Transverse colon (tissue), 4 donors: ENCODE results near the gene SLC25A23. TPM values are rescaled to one million over a fixed set of nuclear protein-coding genes. Genes with fewer than 3 reads are reported as not detected.

Source experiments
- DNase-seq: peaks from one replicate; pipeline ENCODE4 v3.0.0-alpha.2; 2019
- H3K27ac ChIP-seq, 4 donors: fragments of 200-600 bp; sonication (generic); 2 replicates each; pipeline ENCODE4 v1.5.1; 2016 to 2018; ENCODE audit warnings: inconsistent platforms in 4 of 4
- H3K27me3 ChIP-seq: fragments of 200-600 bp; sonication (generic); 2 replicates; pipeline ENCODE4 v1.5.1; 2017; ENCODE audit warnings: inconsistent platforms
- H3K36me3 ChIP-seq, 4 donors: fragments of 200-600 bp; sonication (generic); 2 replicates each; pipeline ENCODE4 v1.5.1; 2017 to 2019; ENCODE audit warnings: inconsistent platforms in 4 of 4
- H3K4me1 ChIP-seq, 4 donors: fragments of 200-600 bp; sonication (generic); 2 replicates each; pipeline ENCODE4 v1.5.1; 2017 to 2020; ENCODE audit warnings: inconsistent platforms in 4 of 4
- H3K4me3 ChIP-seq, 4 donors: fragments of 200-600 bp; sonication (generic); 1 replicate in 1 of 4; 2 replicates in 3 of 4; pipeline versions ENCODE4 v1.5.1 to v1.6.1; 2017 to 2019; ENCODE audit warnings: inconsistent platforms in 4 of 4
- H3K9me3 ChIP-seq, 2 donors: fragments of 200-600 bp; sonication (generic); 2 replicates each; pipeline ENCODE4 v1.5.1; 2017 to 2019; ENCODE audit warnings: inconsistent platforms in 2 of 2
- CTCF ChIP-seq, 5 experiments: fragments of 200-600 bp in 3 of 5; fragments of 450-650 bp in 2 of 5; sonication (generic) in 3 of 5; IDR thresholded peaks; 1 replicate in 2 of 5; 2 replicates in 3 of 5; pipeline ENCODE4 v1.5.1; 2016 to 2017; ENCODE audit warnings: antibody characterized with exemption in 5 of 5, inconsistent platforms in 3 of 5, mild to moderate bottlenecking in 2 of 5, moderate library complexity in 1 of 5
- EP300 ChIP-seq: sonication (generic); formaldehyde crosslinking; IDR thresholded peaks from one replicate; pipeline ENCODE4 v1.6.1; 2017; ENCODE audit warnings: antibody characterized with exemption, low read depth
- POLR2A ChIP-seq: fragments of 450-650 bp; IDR thresholded peaks from one replicate; pipeline ENCODE4 v1.6.1; 2016; ENCODE audit warnings: antibody characterized with exemption, mild to moderate bottlenecking, moderate library complexity
- POLR2AphosphoS5 ChIP-seq, 3 donors: sonication (generic); formaldehyde crosslinking; IDR thresholded peaks; one replicate each; pipeline ENCODE4 v1.6.1; 2016; ENCODE audit warnings: antibody characterized with exemption in 3 of 3
- WGBS, 2 donors: methylation state at CpG; one replicate each; pipeline ENCODE4 v1.1.5; 2018; ENCODE audit warnings: low coverage in 1 of 2; 5-methylcytosine and 5-hydroxymethylcytosine counted together
- in situ Hi-C, 4 donors: fragments of 200-750 bp; cut with MboI; loops; one replicate each; pipeline versions ENCODE4 v1.15.0 to v1.15.1; 2017; ENCODE audit warnings: low sequenced_read_pairs in 3 of 4, low pct_ligation_motif_present in 1 of 4, low pct_unique_long_range_greater_than_20kb in 1 of 4
- intact Hi-C: fragments of 100-400 bp; cut with DNase I; formaldehyde crosslinking; loops from one replicate; pipeline ENCODE4 v1.15.1; 2023; ENCODE audit warnings: low total_unique reads
- total RNA-seq, 4 donors: library from RNA; depleted of rRNA; stranded (reverse); fragments of >200 nt; gene quantifications; one replicate each; pipeline ENCODE4 v1.1.0, GENCODE V29; 2016

SLC25A23 gene
- total RNA-seq, 4 donors from 2014 or later: 77.2 to 216 (median 171) TPM

DNA sequence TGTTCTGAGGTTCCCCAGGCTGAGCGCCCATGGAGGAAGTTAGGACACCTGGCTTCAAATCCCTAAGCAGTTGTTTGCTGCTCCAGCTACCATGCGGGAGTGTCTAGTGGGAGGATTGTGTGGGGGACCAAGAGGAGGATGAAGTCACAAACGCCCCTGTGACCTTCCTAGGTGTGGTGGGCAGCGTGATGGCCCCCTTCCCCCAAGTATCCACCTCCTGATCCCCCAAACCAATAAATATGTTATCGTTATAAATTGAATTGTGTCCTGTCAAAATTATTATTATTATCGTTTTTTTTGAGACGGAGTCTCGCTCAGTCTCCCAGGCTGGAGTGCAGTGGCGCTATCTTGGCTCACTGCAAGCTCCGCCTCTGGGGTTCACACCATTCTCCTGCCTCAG lies 25.9 kb downstream of the SLC25A23 start, which contains the start of gene SLC25A41:
Gene SLC25A41 (minus strand): TSS at position 101 of the 400 bp plus-strand sequence. CDS start 70 bp downstream, at position 31.
- Histone ChIP-seq H3K27me3 (no peaks in the 10 kb centered on the region), H3K36me3 (no peaks in the 10 kb centered on the region), H3K4me1 (no peaks in the 10 kb centered on the region), H3K4me3 (no peak within 1 kb of the TSS), H3K27ac (no peak within 1 kb of the TSS), H3K9me3 (no peaks in the 10 kb centered on the region)
- no peak for TF ChIP-seq POLR2A
- no peak for TF ChIP-seq CTCF (IDR thresholded peaks at IDR 0.05)
- TF ChIP-seq EP300: no peak
- TF ChIP-seq POLR2AphosphoS5 (IDR thresholded peaks at IDR 0.05): no peak
- intact Hi-C loops (no loop called here), in situ Hi-C loops (no loop called here)
- no peak for DNase-seq
- WGBS, 2 donors: 92% methylated on average over 10 of the region's 10 CpGs; no CpG with 5 or more reads in 1 of the 2 donors

DNA sequence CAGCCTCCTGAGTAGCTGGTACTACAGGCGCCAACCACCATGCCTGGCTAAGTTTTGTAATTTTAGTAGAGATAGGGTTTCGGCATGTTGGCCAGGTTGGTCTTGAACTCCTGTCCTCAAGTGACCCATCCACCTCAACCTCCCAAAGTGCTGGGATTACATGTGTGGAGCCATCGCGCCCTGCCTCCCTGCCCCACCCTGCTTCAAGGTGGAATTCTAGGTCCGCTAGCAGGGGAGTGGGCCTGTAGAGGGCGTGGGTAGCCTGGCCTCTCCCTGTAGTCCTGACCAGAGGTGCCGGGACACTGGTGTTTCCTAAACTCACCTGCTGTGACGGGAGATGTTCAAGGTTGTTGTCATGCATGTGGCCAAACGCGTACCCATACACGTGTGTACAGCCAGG lies 26.4 kb downstream of the SLC25A23 start:
- Histone ChIP-seq H3K4me1 (no peaks in the 10 kb centered on the region), H3K4me3 (no peak overlapping the region), H3K9me3 (no peaks in the 10 kb centered on the region), H3K27ac (no peak overlapping the region), H3K36me3 (no peaks in the 10 kb centered on the region), H3K27me3 (no peaks in the 10 kb centered on the region)
- TF ChIP-seq EP300: no peak
- no peak for TF ChIP-seq POLR2AphosphoS5 (IDR thresholded peaks at IDR 0.05)
- TF ChIP-seq POLR2A: no peak
- TF ChIP-seq CTCF (IDR thresholded peaks at IDR 0.05): no peak
- in situ Hi-C loops (no loop called here), intact Hi-C loops (no loop called here)
- WGBS, 2 donors: 85 to 88% methylated on average over 1 to 11 of the region's 11 CpGs
- DNase-seq: no peak

- intact Hi-C loops: no loop called here
- 90 to 100% methylated on average over 1 to 11 of the region's 11 CpGs for WGBS, 2 donors
Measured at GRCh38 chr19:6431891-6432290, 27.7 kb downstream of the SLC25A23 start.

More at GRCh38 chr19:6431891-6432290, 27.7 kb downstream of the SLC25A23 start:
- H3K4me1 ChIP-seq: no peaks in the 10 kb centered on the region
- TF ChIP-seq EP300 (no peak), CTCF (IDR thresholded peaks at IDR 0.05) (no peak), POLR2AphosphoS5 (IDR thresholded peaks at IDR 0.05) (no peak), POLR2A (no peak)
- no peak overlapping the region for H3K27ac ChIP-seq
- H3K27me3 ChIP-seq: no peaks in the 10 kb centered on the region
- no peaks in the 10 kb centered on the region for H3K9me3 ChIP-seq
- no peak overlapping the region for H3K4me3 ChIP-seq
- H3K36me3 ChIP-seq: no peaks in the 10 kb centered on the region
- in situ Hi-C loops: no loop called here
- DNase-seq: no peak
